ENCODE measurements around the gene WDR54. TPM values are rescaled to one million over a fixed set of nuclear protein-coding genes. Genes with fewer than 3 reads are reported as not detected.

WDR54 gene
- total RNA-seq, 2 donors from 2014 or later: 11.4 to 19.4 TPM

DNA sequence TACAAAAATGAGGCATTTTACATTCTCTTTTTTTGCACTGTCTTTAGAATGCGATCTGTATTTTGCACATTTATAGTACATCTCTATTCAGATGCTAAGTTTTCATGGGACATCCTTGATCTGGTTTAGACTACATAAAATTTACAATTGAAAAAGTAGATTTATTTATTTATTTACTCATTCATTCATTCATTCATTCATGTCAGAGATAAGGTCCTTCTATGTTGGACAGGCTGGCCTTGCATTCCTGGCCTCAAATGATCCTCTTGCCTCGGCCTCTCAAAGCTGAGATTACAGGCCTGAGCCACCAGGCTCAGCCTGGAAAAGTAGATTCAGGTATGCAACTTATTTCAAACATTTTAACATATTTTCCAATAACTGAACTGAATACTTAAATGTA is 25.4 kb upstream of the WDR54 start:
- Histone ChIP-seq H3K4me3 (no peak overlapping the region), H3K27ac (no peak overlapping the region), H3K27me3 (replicated peaks; ENCODE audit: insufficient read depth) (no peaks in the 10 kb centered on the region), H3K9me3 (no peaks in the 10 kb centered on the region), H3K4me1 (replicated peaks) (no peaks in the 10 kb centered on the region), H3K36me3 (no peaks in the 10 kb centered on the region)
- WGBS: 96% methylated on average over 2 of the region's 2 CpGs
- DNase-seq (ENCODE audit: low spot score): no peak
- intact Hi-C loops (cut with DNase I): no loop called here
- TF ChIP-seq POLR2A (IDR thresholded peaks at IDR 0.05): no peak

DNA sequence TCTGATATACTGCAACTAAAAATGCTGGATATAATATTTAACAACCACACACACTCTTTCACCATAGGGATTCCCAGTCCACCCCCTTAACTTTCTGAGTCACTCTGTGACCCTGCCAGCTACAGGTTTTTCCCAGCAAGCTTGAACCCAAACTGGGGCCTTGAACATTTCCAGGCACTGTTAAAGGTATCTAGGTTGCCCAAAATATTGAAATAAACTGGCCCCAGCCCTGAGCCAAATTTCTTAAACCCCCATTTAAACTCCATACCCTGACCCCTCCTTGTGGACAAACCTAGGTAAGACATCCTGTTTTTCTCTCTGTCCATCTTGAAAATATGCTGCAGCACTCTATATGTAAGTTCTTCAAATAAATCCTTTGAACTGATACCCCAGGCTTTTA is 21.7 kb upstream of the WDR54 start:
- DNase-seq (ENCODE audit: low spot score): no peak
- H3K27ac ChIP-seq: no peak overlapping the region
- H3K4me1 ChIP-seq (replicated peaks): no peaks in the 10 kb centered on the region
- no peaks in the 10 kb centered on the region for H3K27me3 ChIP-seq (replicated peaks; ENCODE audit: insufficient read depth)
- intact Hi-C loops (cut with DNase I): no loop called here
- H3K36me3 ChIP-seq: no peaks in the 10 kb centered on the region
- H3K4me3 ChIP-seq: no peak overlapping the region
- TF ChIP-seq, protein P1, sequence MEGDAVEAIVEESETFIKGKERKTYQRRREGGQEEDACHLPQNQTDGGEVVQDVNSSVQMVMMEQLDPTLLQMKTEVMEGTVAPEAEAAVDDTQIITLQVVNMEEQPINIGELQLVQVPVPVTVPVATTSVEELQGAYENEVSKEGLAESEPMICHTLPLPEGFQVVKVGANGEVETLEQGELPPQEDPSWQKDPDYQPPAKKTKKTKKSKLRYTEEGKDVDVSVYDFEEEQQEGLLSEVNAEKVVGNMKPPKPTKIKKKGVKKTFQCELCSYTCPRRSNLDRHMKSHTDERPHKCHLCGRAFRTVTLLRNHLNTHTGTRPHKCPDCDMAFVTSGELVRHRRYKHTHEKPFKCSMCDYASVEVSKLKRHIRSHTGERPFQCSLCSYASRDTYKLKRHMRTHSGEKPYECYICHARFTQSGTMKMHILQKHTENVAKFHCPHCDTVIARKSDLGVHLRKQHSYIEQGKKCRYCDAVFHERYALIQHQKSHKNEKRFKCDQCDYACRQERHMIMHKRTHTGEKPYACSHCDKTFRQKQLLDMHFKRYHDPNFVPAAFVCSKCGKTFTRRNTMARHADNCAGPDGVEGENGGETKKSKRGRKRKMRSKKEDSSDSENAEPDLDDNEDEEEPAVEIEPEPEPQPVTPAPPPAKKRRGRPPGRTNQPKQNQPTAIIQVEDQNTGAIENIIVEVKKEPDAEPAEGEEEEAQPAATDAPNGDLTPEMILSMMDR (IDR thresholded peaks at IDR 0.05): peak in 2 of 4 experiments; percentile 18 to 23
- TF ChIP-seq POLR2AphosphoS5 (IDR thresholded peaks at IDR 0.05): no peak
- no peaks in the 10 kb centered on the region for H3K9me3 ChIP-seq

DNA sequence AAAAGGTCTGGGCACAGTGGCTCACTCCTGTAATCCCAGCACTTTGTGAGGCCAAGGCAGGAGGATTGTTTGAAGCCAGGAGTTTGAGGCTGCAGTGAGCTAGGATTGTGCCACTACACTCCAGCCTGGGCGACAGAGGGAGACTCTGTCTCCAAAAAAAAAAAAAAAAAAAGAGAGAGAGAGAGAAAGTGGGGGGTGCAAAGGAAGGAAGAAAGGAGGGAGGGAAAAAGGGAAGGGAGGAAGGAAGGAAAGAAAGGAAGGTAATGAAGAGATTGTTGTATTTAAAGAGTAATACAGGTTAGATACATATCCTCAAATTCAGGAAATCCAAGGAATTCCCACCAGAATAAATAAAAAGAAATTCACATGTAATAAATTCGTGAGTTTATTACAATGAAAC is 19.6 kb upstream of the WDR54 start:
- DNase-seq (ENCODE audit: low spot score): no peak
- Histone ChIP-seq H3K27ac (no peak overlapping the region), H3K4me3 (no peak overlapping the region), H3K4me1 (replicated peaks) (no peaks in the 10 kb centered on the region), H3K9me3 (no peaks in the 10 kb centered on the region), H3K27me3 (replicated peaks; ENCODE audit: insufficient read depth) (no peaks in the 10 kb centered on the region), H3K36me3 (no peaks in the 10 kb centered on the region)
- WGBS: 66% methylated on average over 2 of the region's 2 CpGs
- TF ChIP-seq POLR2AphosphoS5 (IDR thresholded peaks at IDR 0.05) (no peak), POLR2A (IDR thresholded peaks at IDR 0.05) (no peak)
- TF ChIP-seq, protein P1 (IDR thresholded peaks at IDR 0.05): no peak
- intact Hi-C loops (cut with DNase I): no loop called here

DNA sequence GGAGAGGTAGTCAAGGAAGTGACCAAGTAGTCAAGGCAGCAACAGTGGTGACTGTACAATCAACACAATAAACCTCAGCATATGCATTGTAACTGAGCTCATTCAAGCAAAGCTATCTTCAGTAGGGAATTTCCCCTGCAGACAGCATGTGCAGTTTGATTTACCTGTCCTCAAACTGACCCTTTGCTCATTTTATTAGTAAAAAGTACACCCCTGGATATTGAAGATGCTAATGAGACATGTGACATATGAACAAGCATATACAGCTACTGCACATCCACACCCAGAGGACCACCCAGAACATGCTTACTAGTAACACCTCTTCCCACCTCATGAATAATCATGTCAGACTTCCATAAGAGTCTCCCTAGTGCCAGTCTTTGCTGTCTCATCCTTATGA is 15.5 kb upstream of the WDR54 start:
- Histone ChIP-seq H3K4me1 (replicated peaks) (no peaks in the 10 kb centered on the region), H3K27me3 (replicated peaks; ENCODE audit: insufficient read depth) (no peaks in the 10 kb centered on the region), H3K27ac (no peak overlapping the region), H3K4me3 (no peak overlapping the region), H3K36me3 (no peaks in the 10 kb centered on the region), H3K9me3 (no peaks in the 10 kb centered on the region)
- DNase-seq (ENCODE audit: low spot score): no peak
- intact Hi-C loops (cut with DNase I): no loop called here
- TF ChIP-seq, protein P1 (IDR thresholded peaks at IDR 0.05): no peak
- TF ChIP-seq POLR2AphosphoS5 (IDR thresholded peaks at IDR 0.05): no peak
- TF ChIP-seq POLR2A (IDR thresholded peaks at IDR 0.05): no peak

DNA sequence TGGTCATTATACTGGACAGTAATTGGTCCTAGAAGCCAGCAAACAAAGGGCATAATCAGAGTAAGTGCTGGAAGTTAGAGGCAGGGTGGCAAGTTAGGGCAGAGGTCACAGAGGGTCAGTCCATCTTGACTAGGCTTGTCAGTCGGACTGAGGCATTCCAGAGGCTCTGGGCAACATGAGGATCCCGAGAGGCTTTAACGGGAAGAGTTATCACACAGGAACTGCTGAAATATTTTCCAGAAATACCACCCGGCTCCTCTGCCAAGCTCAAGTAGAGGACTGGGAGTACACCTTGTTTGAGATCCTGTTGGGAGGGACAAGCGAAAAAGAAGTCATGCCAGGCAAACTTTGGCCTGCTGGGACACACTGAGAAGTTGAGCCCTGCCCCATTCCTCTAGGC is 13.8 kb upstream of the WDR54 start:
- H3K9me3 ChIP-seq: no peaks in the 10 kb centered on the region
- WGBS: 71% methylated on average over 5 of the region's 5 CpGs
- H3K4me1 ChIP-seq (replicated peaks): no peaks in the 10 kb centered on the region
- TF ChIP-seq POLR2A (IDR thresholded peaks at IDR 0.05): no peak
- TF ChIP-seq POLR2AphosphoS5 (IDR thresholded peaks at IDR 0.05): no peak
- TF ChIP-seq, protein P1 (IDR thresholded peaks at IDR 0.05): no peak
- H3K27ac ChIP-seq: no peak overlapping the region
- no peaks in the 10 kb centered on the region for H3K36me3 ChIP-seq
- intact Hi-C loops (cut with DNase I): no loop called here
- H3K4me3 ChIP-seq: no peak overlapping the region
- no peaks in the 10 kb centered on the region for H3K27me3 ChIP-seq (replicated peaks; ENCODE audit: insufficient read depth)
- no peak for DNase-seq (ENCODE audit: low spot score)

Measured in prostate gland (tissue), 2 donors.